GM21619 (cell line): ENCODE measurements around the gene STK10.
"Not testable (repeated sequence)": the region's sequence is repeated elsewhere in the genome, so short reads cannot be mapped to it uniquely, and the experiment has no call there.

Experiments
- ATAC-seq: cut with Tn5 transposase; IDR thresholded peaks from one replicate; pipeline ENCODE4 v1.9.1; 2021; ENCODE audit not compliant: unreplicated experiment

Gene STK10

DNA sequence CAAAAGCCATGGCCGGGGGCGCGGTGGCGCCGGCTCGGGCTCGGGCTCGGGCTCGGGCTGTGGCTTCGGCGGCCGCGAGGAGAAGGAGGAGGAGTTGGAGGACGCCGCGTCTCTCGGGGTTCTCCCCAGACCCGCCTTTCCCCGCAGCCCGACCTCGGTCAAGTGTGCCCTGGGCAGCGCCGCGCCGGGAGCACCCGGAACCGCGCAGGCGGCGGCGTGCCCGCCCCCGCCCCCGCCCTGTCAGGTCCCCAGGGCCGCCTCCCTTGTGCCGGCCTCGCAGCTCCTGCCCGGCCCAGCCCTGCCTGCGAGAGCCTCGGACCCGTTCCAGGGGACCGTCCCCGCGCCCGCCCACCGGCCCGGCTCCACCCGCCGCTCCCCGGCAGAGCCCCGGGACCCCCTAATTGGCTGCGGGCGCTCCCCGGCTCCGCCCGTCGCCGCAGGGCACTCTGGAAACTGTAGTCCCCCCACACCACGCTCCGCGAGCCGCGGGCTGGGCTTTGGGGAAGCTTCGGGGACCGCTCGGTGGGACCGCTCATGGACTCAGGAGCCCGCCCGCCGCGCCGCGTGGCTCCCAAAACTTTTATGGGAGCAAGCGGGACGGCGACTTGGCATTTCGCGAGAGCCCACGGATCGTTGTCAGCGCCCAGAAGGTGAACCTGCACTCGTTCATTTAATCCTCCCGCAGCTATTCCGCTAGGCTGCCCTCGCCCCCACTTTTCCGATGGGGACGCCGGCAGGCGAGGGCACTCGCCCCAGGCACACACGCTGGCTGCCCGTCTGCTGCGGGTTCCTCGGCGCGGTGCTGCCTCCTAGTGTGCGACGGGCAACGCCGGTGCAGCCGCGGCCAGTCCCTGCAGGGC is at the start of gene STK10:
STK10 (minus strand) TSS at position 192 of the 860 bp plus-strand sequence; CDS start at position 10, 182 bp downstream.
- ATAC-seq = peak; percentile 64

DNA sequence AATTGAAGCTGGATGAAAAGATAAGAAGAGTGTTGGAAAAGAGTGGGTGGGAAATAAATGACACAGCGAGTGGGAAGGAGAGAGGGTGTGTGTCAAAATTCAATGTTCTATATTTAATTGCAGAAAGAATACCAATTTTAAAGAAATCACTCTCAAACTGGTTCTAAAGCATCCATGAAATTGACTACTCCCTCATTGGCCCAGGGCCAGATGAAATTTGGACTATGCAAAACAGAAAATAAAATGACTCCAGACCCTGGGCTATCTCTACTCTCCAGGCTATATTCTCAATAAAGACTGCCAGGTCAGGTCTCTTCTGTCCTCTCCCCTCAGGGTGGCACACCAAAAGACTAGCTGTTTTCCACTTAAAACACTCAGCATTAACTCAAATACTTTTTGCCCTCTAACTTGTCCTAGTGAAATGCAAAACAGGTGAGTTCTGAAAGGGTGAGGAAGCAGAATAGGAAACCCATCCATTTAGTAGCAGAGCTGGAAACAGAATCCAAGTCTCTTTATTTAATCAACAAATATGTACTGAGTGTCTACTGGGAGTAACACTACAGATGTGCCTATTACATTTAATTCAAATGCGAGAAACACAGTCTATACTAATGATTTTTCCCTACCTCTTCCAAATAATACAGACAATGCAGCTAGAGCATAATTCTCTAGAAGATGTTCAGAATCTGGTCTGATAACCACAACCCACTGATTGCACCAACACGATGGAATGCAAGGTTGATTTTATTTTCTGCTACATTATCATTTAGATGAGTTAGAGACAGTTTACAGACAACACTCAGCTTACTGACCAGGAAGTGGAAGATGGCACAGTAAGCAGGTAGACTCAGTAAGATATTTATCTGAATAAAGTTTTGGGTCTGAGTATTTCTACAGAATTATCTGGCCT is 48.1 kb upstream of the STK10 start:
- ATAC-seq = no peak

DNA sequence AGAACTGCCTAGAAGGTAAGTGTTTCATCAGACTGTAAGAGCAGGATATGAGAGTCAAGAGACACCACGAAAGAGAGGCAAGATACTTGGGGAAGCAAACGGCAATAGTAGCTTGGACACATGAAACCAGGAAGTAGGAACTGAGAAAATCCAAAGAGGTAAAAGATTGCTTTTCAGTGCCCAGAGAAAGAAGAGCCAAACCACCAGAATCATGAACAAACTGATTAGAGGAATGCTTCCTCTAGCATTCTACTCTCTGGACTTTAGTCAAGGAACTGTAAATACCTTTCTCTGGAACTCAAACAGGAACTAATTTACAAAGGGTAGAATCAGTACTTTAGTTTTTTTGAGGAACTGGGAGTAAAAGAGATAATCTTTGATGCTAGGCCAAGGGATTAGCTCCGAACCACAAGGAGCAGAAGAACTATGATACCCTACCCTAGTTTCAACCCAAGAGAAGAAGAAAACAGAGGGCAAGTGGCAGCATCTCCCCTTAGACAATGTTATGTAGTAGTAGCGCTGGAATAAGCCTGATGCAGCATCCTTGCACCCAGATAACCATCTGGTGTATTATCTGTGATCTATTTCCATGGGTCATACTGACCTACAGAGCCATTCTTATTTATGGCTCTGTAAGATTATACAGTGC is 47.2 kb upstream of the STK10 start:
- ATAC-seq = peak; percentile 90

DNA sequence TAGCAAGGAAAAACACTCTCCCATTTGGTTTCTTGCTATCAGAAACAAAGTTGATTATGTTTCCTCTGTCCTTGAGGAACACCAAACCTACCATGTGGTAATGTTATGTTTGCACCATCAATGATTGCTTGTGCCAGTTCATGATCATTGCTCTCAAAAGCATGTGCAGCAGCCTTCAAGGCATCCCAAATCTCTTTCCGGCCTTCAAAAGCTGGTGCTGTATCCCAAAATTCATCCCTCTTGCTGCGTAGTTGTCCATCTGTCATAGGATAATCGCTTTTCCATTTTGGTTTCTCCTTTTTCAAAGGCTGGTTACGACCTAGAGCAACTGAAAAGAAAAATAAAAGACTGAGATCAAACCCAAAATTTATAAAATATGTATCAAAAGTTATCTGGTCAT is 46.0 kb upstream of the STK10 start:
- no peak for ATAC-seq

DNA sequence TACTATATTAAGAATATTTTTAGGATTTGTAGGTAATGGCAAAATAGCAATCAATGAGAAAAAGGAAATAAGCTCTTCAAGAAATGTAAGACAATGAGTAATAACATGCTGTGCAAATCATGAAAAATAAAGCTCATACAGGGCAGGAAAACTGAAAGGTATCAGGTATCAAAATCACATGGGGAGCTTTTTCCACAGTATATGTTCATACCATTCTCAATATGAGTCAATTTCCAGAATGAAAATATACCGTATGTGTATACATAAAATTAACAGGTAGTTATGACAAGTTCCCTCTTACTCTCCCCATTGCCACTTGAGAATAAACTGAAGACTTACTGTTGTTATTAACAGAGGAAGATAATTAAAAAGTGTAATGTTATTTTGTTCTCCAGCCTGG is 41.9 kb upstream of the STK10 start:
- ATAC-seq = no peak

DNA sequence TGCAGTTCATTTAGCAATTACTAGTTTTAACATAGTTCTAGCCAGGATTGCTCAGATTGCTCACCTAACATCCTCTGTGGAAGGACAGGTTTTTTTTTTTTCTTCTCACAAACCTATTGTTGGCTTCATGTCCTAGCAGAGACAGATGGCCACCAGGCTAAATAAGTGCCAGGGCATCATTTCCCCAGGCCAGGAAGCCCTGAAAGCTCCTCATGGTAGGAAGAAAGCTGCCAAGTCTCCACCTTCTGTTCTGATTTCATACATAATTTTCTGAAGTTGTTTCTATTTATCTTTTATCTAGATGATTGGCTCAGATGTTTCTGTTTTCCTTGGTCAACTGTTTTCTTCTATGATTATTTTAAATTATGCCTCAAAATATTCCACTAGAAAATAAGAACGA is 37.0 kb upstream of the STK10 start:
- ATAC-seq = no peak

DNA sequence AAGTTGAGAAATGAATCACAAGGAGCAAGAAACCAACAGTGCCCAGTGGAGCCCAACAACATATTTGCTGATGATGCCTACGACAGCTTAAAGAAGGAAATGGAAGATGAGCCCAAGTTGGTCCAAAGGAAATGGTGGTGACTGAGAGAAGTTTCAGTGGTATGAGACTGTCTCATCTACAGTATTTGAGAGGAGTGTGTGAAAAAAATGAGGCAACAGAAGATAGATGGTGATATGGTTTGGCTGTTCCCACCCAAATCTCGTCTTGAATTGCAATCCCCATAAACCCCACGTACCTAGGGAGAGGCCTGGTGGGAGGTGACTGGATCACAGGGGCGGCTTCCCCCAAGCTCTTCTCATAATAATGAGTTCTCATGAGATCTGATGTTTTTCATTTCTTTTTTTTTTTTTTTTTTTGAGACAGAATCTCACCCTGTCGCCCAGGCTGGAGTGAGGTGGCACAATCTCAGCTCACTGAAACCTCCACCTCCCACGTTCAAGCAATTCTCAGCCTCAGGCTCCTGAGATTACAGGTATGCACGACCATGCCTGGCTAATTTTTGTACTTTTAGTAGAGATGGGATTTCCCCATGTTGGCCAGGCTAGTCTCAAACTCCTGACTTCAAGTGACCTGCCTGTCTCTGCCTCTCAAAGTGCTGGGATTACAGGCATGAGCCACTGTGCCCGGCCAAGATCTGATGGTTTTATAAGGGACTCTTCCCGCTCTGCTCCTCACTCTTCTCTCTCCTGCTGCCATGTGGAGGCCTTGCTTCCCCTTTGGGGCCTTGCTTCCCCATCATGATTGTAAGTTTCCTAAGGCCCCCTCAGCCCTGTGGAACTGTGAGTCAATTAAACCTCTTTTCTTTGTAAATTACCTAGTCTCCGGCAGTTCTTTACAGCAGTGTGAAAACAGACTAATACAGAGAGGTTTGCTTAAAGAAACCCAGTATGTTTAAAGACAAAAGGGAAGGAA is 36.2 kb upstream of the STK10 start:
- ATAC-seq = peak; percentile 84

DNA sequence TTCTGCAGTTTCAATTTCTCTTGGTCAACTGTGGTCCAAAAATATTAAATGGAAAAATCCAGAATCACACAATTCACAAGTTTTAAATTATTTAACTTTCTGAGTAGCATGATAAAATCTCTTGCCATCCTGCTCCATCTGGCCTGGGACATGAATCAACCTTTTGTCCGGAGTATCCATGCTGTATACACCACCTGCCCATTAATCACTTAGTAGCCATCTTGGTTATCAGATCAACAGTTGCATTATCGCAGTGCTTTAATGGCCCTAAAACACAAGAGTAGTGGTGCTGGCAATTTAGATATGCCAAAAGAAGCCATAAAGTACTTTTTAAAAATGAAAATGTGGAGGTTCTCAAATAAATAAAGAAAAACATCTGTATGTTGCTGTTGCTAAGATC is 31.3 kb upstream of the STK10 start:
- ATAC-seq = no peak

DNA sequence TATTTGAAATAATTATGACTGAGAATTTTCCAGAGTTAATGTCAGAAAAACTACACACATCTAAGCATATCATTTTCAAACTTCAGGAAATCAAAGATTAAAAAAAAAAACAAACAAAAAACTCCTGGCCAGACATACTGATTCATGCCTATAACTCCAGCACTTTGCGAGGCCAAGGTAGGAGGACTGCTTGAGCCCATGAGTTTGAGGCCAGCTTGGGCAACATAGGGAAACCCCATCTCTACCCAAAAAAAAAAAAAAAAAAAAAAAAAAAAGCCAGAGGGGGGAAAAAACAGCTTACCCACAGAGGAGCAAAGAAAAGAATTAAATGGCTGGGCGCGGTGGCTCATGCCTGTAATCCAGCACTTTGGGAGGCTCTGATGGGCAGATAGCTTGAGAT is 28.3 kb upstream of the STK10 start:
- ATAC-seq = no peak

DNA sequence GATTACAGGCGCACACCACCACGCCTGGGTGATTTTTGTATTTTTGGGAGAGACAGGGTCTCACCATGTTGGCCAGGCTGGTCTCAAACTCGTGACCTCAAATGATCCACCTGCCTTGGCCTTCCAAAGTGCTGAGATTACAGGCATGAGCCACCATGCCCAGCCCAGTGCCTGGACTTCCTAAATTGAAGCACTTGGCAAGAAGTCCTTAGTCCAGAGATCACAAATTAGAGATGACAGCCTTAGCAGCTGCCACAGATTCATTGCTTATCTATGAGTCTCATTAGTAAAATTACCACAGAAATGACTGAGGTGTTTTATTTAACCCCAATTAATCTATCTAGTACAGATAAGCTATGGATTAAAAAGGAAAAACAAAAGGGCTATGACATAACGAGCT is 25.1 kb upstream of the STK10 start:
- ATAC-seq = no peak

DNA sequence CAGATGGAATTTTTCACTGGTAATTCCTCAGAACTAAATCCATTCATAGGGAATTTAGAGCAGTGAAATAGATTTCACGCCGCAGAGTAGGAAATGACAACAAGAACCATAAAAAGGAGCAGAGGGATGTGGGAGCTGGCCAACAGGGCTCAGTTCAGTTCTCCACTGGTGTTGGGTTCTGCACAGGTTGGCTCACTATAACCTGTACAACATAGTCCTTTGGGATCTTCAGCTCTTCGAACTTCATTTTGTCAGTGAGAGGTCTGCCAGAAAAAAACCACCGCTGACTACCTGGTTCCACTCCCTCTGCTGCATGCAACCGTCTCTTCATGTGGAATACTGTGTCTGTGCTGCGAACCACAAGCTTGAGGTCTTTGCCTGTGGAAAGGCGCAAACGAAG is 23.7 kb upstream of the STK10 start:
- ATAC-seq = no peak

DNA sequence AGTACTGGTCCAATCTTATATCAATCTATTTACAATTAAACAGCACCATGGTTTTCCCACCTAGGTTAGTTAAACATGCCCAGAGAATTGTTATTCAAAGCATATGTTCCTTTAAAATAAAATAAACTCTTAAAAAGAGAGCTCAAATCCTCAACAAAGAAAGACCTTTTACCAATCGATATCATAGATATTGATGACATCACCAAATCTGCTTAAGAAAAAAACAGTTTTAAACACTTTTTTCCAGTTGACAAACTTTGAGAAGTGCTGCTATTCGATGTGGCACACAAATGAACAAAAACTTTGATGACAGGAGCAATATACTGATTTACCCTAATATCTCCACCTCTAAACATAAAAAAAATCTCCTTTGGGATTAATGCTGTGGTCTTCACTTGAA is 21.7 kb upstream of the STK10 start:
- no peak for ATAC-seq

DNA sequence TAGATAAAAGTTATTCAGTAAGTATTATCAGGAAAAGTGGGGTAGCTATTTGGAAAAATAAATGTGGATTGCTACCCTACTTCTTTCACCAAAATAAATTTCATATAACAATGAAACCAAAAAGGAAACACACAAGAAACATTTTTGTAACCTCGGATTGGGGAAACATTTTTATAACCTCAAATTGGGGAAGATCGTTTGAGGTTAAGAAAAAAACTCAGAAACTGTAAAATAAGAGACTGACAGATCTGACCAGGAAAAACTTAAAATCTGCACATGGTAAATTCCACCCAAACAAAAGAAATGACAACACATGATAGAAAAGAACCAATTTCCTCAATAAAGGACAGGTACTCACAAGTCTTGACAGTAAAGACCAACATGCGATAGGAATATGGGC is 19.5 kb upstream of the STK10 start:
- no peak for ATAC-seq

DNA sequence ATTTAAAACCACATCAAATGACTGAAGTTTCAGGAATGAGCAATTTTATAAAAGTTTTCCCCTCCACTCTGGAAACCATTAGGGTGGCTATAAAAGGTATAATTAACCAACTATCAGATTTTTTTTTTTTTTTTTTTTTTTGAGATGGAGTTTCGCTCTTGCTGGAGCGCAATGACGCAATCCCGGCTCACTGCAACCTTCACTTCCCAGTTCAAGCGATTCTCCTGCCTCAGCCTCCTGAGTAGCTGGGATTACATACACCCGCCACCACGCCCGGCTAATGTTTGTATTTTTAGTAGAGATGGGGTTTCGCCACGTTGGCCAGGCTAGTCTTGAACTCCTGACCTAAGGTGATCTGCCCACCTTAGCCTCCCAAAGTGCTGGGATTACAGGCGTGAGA is 18.0 kb upstream of the STK10 start:
- not testable (repeated sequence) for ATAC-seq

DNA sequence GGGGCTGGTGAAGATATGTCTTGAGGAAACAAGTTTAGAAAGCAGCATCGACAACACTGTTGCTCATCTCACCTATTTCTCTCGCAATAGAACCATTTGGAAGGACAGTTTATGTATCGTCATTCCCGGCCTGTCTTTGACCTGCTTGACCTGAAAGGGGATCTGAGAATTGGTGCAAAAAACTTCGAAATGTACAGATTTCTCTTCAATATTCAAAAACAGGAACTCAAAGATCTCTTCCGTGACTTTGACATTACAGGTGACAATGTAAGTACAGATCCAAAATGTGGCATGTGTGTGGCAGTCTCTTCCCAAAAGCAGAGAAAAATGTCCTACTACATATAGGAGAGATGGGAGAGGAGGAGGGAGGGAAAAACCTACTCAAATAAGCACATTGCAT is 12.5 kb upstream of the STK10 start:
- no peak for ATAC-seq

DNA sequence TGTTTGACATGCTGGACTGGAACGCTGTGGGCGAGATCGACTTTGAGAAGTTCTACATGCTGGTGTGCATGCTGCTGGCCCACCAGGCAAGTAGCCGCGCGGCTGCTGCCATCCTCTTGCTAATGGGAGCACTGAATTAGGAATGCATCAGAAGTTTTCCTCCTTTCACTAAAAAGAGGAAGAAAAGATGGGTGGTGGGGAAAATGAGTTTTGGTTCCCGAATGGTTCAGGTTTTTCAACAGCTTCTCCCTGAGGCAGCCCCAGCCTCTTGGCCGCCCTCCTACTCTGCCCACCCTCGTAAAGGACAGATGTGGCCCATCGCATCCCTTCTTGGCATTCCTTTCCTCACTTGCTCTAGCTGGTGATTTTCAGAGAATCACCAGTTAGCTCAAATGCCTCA is 11.4 kb upstream of the STK10 start:
- ATAC-seq = no peak

DNA sequence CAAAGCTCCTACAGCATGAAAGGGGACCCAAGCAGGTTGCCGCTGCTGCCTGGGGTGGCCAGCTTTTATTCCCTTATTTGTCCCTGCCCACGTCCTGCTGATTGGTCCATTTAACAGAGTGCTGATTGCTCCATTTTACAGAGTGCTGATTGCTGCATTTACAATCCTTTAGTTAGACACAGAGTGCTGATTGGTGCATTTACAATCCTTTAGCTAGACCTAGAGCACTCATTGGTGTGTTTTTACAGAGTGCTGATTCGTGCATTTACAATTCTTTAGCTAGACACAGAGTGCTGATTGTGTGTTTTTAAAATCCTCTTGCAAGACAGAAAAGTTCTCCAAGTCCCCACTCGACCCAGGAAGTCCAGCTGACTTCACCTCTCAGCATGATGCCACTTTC is 9.8 kb upstream of the STK10 start:
- not testable (repeated sequence) for ATAC-seq

DNA sequence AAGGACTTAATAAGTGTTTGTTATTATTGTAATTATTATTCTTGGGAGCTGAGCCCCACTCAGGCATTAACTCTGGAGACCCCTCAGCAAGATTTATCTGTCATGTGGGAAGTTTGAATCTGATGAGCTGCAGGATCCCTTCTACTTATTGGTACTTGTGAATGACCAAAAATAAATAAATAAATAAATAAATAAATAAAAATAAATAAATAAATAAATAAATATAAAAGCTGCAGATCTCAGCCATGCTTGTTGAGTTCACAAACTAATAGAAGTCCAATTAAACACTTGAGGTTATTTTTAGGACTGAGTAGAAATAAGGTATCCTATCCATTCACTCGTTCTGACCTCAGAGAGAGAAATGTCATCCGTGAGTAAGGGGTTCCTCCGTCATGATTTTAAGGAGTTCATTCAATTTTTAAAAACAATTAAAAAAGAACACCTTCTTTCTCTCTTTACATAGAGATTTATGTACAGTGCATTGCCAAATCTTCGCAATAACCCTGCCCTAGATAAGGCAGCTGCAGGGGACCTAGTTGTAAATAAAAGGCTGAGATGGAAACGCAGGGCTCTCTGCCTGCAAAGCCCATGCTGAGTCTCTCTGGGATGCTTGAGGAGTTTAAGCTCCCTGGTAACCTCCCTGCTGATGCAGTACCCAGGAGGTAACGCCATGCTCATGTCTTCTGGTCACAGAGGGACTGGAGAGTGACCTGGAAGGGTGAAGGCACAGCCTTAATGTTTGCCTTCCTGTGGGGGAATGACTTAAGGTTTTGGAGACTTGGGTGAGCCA is 7.2 kb upstream of the STK10 start:
- no peak for ATAC-seq

DNA sequence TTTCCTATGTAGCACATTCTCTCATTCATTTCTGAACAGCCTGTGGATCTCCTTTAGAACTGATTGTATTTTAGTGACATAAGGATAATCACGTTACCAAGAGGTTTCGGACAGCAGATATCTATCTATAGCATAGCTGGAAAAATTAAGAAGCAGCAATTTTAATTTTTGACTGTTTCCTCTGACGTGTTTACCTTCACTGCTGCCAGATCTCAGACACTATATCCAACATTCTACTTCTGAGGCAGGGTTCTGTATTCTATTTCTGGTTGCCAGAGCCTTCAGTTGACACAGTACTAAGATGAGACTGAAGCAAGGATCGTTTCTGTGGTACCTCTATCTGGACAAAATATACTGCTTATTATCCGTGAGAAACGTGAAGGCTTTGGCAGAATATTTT is 5.8 kb upstream of the STK10 start, which contains the start of gene EFCAB9:
EFCAB9 (plus strand) TSS at position 301 of the 400 bp plus-strand sequence; CDS start at position 302, 1 bp downstream.
- ATAC-seq = no peak
